Pulmonary artery endothelial cell (primary cell): ENCODE measurements around the gene LYSMD2. TPM values are rescaled to one million over a fixed set of nuclear protein-coding genes. Genes with fewer than 3 reads are reported as not detected.

ENCODE experiments used
- total RNA-seq: library from RNA; depleted of rRNA; stranded (reverse); fragments of >200 nt; gene quantifications from 2 replicates; pipeline ENCODE4 v1.2.3, GENCODE V29; 2014

Gene LYSMD2
- total RNA-seq, 1 donor from 2014 or later, result 11.0 TPM

Other genes starting within 250 kb of the LYSMD2 start
- 11.5 and 12.3 TPM in 2 replicates for gene DMXL2, start 114.9 kb downstream of the LYSMD2 start, total RNA-seq
- gene SCG3, start 56.2 kb downstream of the LYSMD2 start, total RNA-seq, result not detected in 2 replicates
- gene TMOD2, start 13.9 kb upstream of the LYSMD2 start, total RNA-seq, result 2.0 and 5.9 TPM in 2 replicates
- gene TMOD3, start 92.0 kb upstream of the LYSMD2 start, total RNA-seq, result 73.5 and 75.9 TPM in 2 replicates
- 23.1 and 36.6 TPM in 2 replicates for gene LEO1, start 234.1 kb upstream of the LYSMD2 start, total RNA-seq